ENCODE results near the gene ACVR1B.

Gene ACVR1B

DNA sequence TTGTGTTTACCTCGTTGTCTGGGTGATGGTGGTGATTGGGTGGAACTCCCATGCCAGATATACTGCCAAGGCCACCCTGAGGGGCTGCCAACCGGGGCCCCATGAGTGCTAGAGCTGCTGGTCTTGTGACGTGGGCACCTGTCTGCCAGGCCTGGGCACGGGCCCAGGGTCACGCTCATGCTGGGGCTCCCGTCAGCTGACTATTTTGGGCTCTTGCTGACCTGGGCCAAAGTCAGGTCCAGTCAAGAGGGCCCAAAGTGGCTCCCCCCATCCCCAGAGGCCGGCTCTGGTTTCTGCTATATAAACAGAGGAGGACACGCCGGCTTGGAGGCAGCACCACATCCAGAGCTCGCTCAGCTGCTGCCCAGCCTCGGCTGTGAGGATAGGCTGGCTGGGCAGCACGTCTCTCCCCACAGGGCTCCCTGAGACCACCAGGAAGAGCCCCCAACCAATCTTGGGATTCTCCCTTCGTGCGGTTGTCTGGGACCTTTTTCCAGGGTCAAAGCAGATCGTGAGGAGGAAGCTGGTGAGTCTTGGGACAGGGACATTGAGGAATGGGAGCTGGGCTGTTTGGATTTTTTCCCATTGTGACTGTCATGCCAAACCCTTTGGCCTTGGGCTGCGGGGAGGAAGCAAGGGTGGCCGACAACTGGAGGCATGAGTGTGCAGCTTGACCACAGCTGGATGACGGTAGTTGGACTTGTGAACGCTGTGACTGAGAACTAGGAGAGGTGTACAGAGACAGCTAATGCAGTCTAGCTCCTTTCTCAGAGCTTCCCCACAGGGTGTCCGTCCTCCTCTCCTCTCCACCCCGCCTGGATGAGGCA lies 92.1 kb downstream of the ACVR1B start:
- no peak for DNase-seq (ENCODE audit: low read depth in 2 of 2)

DNA sequence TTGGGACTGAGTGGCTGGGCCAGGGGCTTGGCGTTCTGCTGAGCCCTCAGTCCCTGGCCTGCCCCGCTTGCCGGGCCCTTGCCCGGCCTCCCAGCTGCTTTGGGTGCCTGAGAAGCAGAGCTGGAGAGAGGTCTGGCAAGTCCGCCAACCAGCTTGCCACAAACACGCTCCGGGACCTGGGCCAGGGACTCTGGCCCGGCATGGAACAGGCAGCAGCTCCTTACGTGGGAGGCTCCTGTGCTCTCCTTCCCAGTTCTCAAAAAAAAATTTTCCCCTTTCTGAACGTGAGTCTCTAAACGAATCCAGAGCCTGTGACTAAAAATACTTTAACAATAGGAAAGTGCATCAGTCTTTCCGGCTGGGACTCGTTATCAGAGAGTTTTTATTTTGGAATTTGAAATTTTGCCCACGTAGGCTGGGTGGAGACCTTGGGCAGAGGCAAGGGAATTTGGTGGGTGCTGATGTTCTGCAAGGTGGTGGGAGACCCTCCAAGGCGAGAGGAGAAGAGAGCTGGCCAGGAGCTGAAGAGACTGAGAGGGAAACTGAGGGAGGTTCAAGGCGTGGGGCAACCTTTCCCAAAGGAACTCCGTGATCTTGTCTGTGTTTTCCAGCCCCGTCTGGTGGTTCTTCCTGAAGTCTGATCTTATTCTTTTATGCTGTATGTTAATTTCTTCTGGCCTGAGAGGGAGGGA lies 92.9 kb downstream of the ACVR1B start:
- no peak for DNase-seq (ENCODE audit: low read depth in 2 of 2)

GRCh38 chr12:52045794-52046199 lies 94.3 kb downstream of the ACVR1B start:
- DNase-seq (ENCODE audit: low read depth in 2 of 2), result no peak
